ENCODE data around the gene IER2. TPM values are rescaled to one million over a fixed set of nuclear protein-coding genes. Genes with fewer than 3 reads are reported as not detected.

IER2 gene
- total and polyA plus RNA-seq, 2 of the 4 experiments (the other 2 are of a cell fraction): 7.7 to 102 TPM

DNA sequence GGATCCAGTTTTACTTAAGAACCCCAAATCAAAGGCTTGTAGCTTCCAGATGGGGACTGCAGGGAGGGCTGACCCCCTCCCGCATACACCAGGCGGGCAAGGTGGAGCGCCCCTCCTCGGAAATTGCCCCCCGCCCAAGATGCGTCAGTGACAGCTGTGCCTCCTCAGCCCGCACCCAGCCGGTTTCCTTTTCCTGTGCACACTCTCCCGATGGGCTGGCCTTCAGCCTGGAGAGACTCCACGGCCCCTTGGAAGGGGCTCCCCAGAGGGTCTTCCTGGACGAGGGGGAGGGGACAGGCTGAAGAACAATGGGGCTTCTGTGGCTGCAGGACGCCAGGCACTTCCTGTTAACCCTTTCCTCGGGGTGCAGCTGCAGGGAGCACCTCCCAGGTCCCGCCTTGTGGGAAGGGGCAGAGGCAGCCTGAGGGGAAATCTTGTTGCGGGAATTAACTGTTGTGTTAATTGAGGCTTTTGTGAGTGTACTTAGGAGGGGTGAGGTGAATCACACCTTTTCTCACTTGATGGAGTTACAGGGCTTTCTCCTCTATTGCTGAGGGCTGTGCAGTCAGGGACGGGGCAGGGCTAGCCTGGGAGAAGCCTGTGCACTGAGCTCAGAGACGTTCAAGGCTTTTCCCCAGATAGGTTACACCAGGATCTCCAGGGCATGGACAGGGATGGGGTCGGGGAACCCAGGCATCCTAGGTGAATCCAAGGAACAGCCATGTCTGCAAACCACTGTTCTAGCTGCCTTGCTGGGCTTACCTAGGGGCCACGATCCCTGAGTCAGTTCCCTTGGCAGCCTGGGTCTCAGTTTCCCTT, 14.3 kb downstream of the IER2 start:
- Histone ChIP-seq H3K18ac (ENCODE audit: low read depth, low read length) (peak overlapping the region; percentile 70), H3K4me1 (ENCODE audit: control insufficient read depth, insufficient read depth, low read length) (peaks cover 28% of the 10 kb centered on the region), H4K20me1 (ENCODE audit: insufficient read depth, low read length) (no peaks in the 10 kb centered on the region), H3K23ac (ENCODE audit: low read depth, low read length) (peak overlapping the region; percentile 98), H4K91ac (ENCODE audit: insufficient read depth, low read depth, low read length) (peak overlapping the region; percentile 93), H3K14ac (replicated peaks; ENCODE audit: low read depth, low read length) (peak overlapping the region; percentile 97), H2BK120ac (ENCODE audit: low read depth, low read length) (peak overlapping the region; percentile 99), H3K9me1 (ENCODE audit: insufficient read depth, low read length) (peaks cover 3% of the 10 kb centered on the region; the same call in 1 of the 2 replicates), H3K79me1 (ENCODE audit: low read depth in 1 of 2, low read length in 2 of 2) (peaks cover 0 to 49% of the 10 kb centered on the region in 2 experiments; a peak in 2 of 4 replicates), H3K56ac (ENCODE audit: extremely low read depth, insufficient read depth, low read length) (peak overlapping the region; percentile 93), H3K27ac (ENCODE audit: insufficient read depth, low read length) (peak overlapping the region; percentile 98), H3K4me3 (ENCODE audit: insufficient read depth, low read depth, low read length) (no peak overlapping the region), H3K9me3 (ENCODE audit: control insufficient read depth, insufficient read depth, low read length) (no peaks in the 10 kb centered on the region), H2BK15ac (ENCODE audit: low read depth, low read length) (peak overlapping the region; percentile 99), H3K9ac (ENCODE audit: low read depth, low read length) (peak overlapping the region; percentile 34), H2AK5ac (ENCODE audit: low read depth, low read length) (peak overlapping the region; percentile 94), H3K36me3 (ENCODE audit: control insufficient read depth, insufficient read depth, low read length) (no peaks in the 10 kb centered on the region), H3K4ac (ENCODE audit: low read depth, low read length) (peak overlapping the region; percentile 99), H3K27me3 (ENCODE audit: control insufficient read depth, insufficient read depth, low read length) (no peaks in the 10 kb centered on the region), H4K8ac (ENCODE audit: low read depth in 2 of 2, low read length in 2 of 2) (peak overlapping the region; percentile 93 to 96), H2BK20ac (ENCODE audit: low read depth, low read length) (peak overlapping the region; percentile 96), H2AFZ (replicated peaks; ENCODE audit: low read length, poor library complexity) (peak overlapping the region; percentile 89), H4K5ac (ENCODE audit: low read depth, low read length) (peak overlapping the region; percentile 67), H2AK9ac (replicated peaks; ENCODE audit: low read depth, low read length, poor library complexity) (peak overlapping the region; percentile 97), H3K4me2 (ENCODE audit: low read depth, low read length) (peak overlapping the region; percentile 50), H2BK5ac (ENCODE audit: low read depth, low read length, poor library complexity, severe bottlenecking) (peak overlapping the region; percentile 96)
- in situ Hi-C loops (cut with MboI; ENCODE audit: low sequenced_read_pairs): no loop called here
- intact Hi-C loops (cut with micrococcal nuclease): loop anchor here (5.0 kb wide), 1 partner anchor 43 kb away; no protein-coding TSS in a partner anchor
- 49% methylated on average over 3 of the region's 19 CpGs; no CpG with 5 or more reads in 1 of the 2 experiments for WGBS, 2 experiments (ENCODE audit: extremely low coverage in 2 of 2, insufficient read length in 1 of 2)
- BruUV-seq (replicated peaks): no TSS peak
- DNase-seq: peak; percentile 61
- ChIA-PET POLR2A (ENCODE audit: unreplicated experiment) (interaction anchor here (0.5 to 0.9 kb wide), 3 partner anchors 12 to 182 kb away, joined by 3 to 4 read pairs (median 3); no protein-coding TSS in a partner anchor), CTCF (interaction anchor here (0.9 kb wide), 1 partner anchor 98 kb away, joined by 3 read pairs; no protein-coding TSS in a partner anchor)
- dilution Hi-C loops (cut with HindIII; ENCODE audit: low sequenced_read_pairs, unreplicated experiment): no loop called here
- TF ChIP-seq MAZ (IDR thresholded peaks at IDR 0.05; ENCODE audit: borderline replicate concordance, low read depth, low read length) (peak; percentile 88; the same call in 1 of the 2 replicates), CTCF (conservative IDR thresholded peaks at IDR 0.05; ENCODE audit: low read depth, low read length) (no peak)
- peak; percentile 3 for ATAC-seq (ENCODE audit: low read depth)

Measured in IMR-90 (cell line).